HCT116 (cell line): ENCODE results near the gene PRKAG3. TPM values are rescaled to one million over a fixed set of nuclear protein-coding genes. Genes with fewer than 3 reads are reported as not detected.

Experiments
- ATAC-seq: fragments of 200-7000 bp; cut with Tn5 transposase; 2 replicates; pipeline ENCODE4 v1.9.1; 2020; ENCODE audit warnings: mild to moderate bottlenecking, moderate library complexity
- BruUV-seq: library from RNA; stranded (reverse); fragments of 400-500 nt; replicated peaks from 2 replicates; lab custom pipeline; 2021; lab: Mats Ljungman, UMichigan
- CTCF ChIA-PET: fragments of 300-600 bp; sonication (Branson Sonifier 250); formaldehyde crosslinking; loops from one replicate; lab custom pipeline; 2021; ENCODE audit warnings: antibody characterized with exemption; lab: Charles Lee
- POLR2A ChIA-PET: fragments of 300-600, 350-600 bp; sonication (Branson Sonifier 250); formaldehyde crosslinking; loops from one replicate; lab custom pipeline; 2021; ENCODE audit warnings: antibody characterized with exemption; lab: Charles Lee
- RAD21 ChIA-PET, 2 experiments: fragments of 300-600 bp; sonication (Branson Sonifier 250); formaldehyde crosslinking; loops; one replicate each; lab custom pipeline; 2023; ENCODE audit warnings: low total read pairs in 2 of 2; ENCODE audit not compliant: uncharacterized antibody in 2 of 2, unreplicated experiment in 2 of 2, low non-redundant PET in 1 of 2; lab: Charles Lee
- DNase-seq: peaks from one replicate; pipeline ENCODE4 v3.0.0-alpha.2; 2010; ENCODE audit warnings: low read depth, low spot score
- H2AFZ ChIP-seq: fragments of 200-600 bp; shearing (Covaris generic), sonication (generic); 2 replicates; pipeline ENCODE4 v1.6.1; 2017; ENCODE audit warnings: low read depth, mixed run types, mixed read lengths, antibody characterized with exemption, low read length; ENCODE audit not compliant: poor library complexity, severe bottlenecking
- H3K27ac ChIP-seq: 2 replicates; pipeline ENCODE4 v1.5.1; 2012; ENCODE audit warnings: low read depth, low read length
- H3K27me3 ChIP-seq: fragments of 200-600 bp; sonication (generic); 2 replicates; pipeline ENCODE4 v1.6.1; 2016; ENCODE audit warnings: mixed run types, low read length, mixed read lengths; ENCODE audit not compliant: insufficient read depth
- H3K36me3 ChIP-seq, 2 experiments: fragments of 200-500 bp in 1 of 2; fragments of 200-600 bp in 1 of 2; sonication (Bioruptor generic) in 1 of 2; sonication (generic) in 1 of 2; 2 replicates each; pipeline versions ENCODE4 v1.5.1 to v1.6.1; 2014 to 2016; ENCODE audit warnings: low read length in 2 of 2, inconsistent platforms in 1 of 2, mixed read lengths in 1 of 2, mixed run types in 1 of 2; ENCODE audit not compliant: insufficient read depth in 2 of 2, control insufficient read depth in 1 of 2
- H3K4me1 ChIP-seq, 2 experiments: fragments of 200-600 bp in 1 of 2; sonication (generic) in 1 of 2; 2 replicates each; pipeline versions ENCODE4 v1.5.1 to v1.6.1; 2012 to 2017; ENCODE audit warnings: low read length in 2 of 2, inconsistent platforms in 1 of 2, mild to moderate bottlenecking in 1 of 2, mixed read lengths in 1 of 2, mixed run types in 1 of 2, moderate library complexity in 1 of 2; ENCODE audit not compliant: insufficient read depth in 2 of 2, control insufficient read depth in 1 of 2
- H3K4me2 ChIP-seq: fragments of 200-600 bp; sonication (generic); 2 replicates; pipeline ENCODE4 v1.6.1; 2017; ENCODE audit warnings: mixed run types, low read length, mixed read lengths
- H3K4me3 ChIP-seq, 2 experiments: fragments of 200-600 bp in 1 of 2; sonication (generic) in 1 of 2; replicated peaks in 1 of 2; 2 replicates each; pipeline ENCODE4 v1.5.1; 2011 to 2016; ENCODE audit warnings: low read length in 2 of 2, control low read depth in 1 of 2, low read depth in 1 of 2, mild to moderate bottlenecking in 1 of 2, mixed read lengths in 1 of 2, mixed run types in 1 of 2
- H3K79me2 ChIP-seq: fragments of 200-600 bp; sonication (generic); 2 replicates; pipeline ENCODE4 v1.6.1; 2017; ENCODE audit warnings: mild to moderate bottlenecking, mixed run types, low read length, moderate library complexity, mixed read lengths; ENCODE audit not compliant: insufficient read depth
- H3K9ac ChIP-seq: fragments of 200-600 bp; sonication (generic); 2 replicates; pipeline ENCODE4 v1.6.1; 2016; ENCODE audit warnings: low read length, mixed read lengths
- H3K9me2 ChIP-seq: fragments of 200-600 bp; sonication (generic), shearing (Covaris generic); 2 replicates; pipeline ENCODE4 v1.6.1; 2017; ENCODE audit warnings: mixed run types, mild to moderate bottlenecking, moderate library complexity; ENCODE audit not compliant: insufficient read depth
- H3K9me3 ChIP-seq, 2 experiments: fragments of 200-500 bp in 1 of 2; fragments of 200-600 bp in 1 of 2; sonication (Bioruptor generic) in 1 of 2; sonication (generic) in 1 of 2; 2 replicates each; pipeline ENCODE4 v1.6.1; 2014 to 2017; ENCODE audit warnings: low read length in 2 of 2, mixed read lengths in 2 of 2, inconsistent platforms in 1 of 2, low read depth in 1 of 2, mild to moderate bottlenecking in 1 of 2, mixed run types in 1 of 2, moderate library complexity in 1 of 2; ENCODE audit not compliant: control insufficient read depth in 1 of 2, insufficient read depth in 1 of 2
- H4K20me1 ChIP-seq: fragments of 200-600 bp; sonication (generic), shearing (Covaris generic); 2 replicates; pipeline ENCODE4 v1.6.1; 2017; ENCODE audit warnings: mixed run types, mild to moderate bottlenecking, moderate library complexity; ENCODE audit not compliant: insufficient read depth
- ATF3 ChIP-seq: IDR thresholded peaks from 2 replicates; pipeline ENCODE4 v1.6.1; 2012
- CBX3 ChIP-seq: IDR thresholded peaks from 2 replicates; pipeline ENCODE4 v1.6.1; 2012; ENCODE audit warnings: low read depth
- CEBPB ChIP-seq: IDR thresholded peaks from 2 replicates; pipeline ENCODE4 v1.6.1; 2012; ENCODE audit warnings: low read depth
- EGR1 ChIP-seq: IDR thresholded peaks from 2 replicates; pipeline ENCODE4 v1.6.1; 2012; ENCODE audit warnings: low read depth
- ELF1 ChIP-seq: IDR thresholded peaks from 2 replicates; pipeline ENCODE4 v1.6.1; 2012; ENCODE audit warnings: low read depth, borderline replicate concordance
- EZH2 ChIP-seq: fragments of 200-600 bp; sonication (generic); IDR thresholded peaks from 2 replicates; pipeline ENCODE4 v1.6.1; 2017; ENCODE audit warnings: antibody characterized with exemption, mixed run types
- EZH2phosphoT487 ChIP-seq: fragments of 200-600 bp; IDR thresholded peaks from 2 replicates; pipeline ENCODE4 v1.6.1; 2018; ENCODE audit warnings: antibody characterized with exemption, borderline replicate concordance
- FOSL1 ChIP-seq: IDR thresholded peaks from 2 replicates; pipeline ENCODE4 v1.6.1; 2012; ENCODE audit warnings: low read depth
- POLR2A ChIP-seq: IDR thresholded peaks from 2 replicates; pipeline ENCODE4 v1.7.0; 2011; ENCODE audit warnings: borderline replicate concordance; ENCODE audit not compliant: insufficient read depth, insufficient read length; ENCODE audit errors: extremely low read depth
- POLR2AphosphoS5 ChIP-seq: IDR thresholded peaks from 2 replicates; pipeline ENCODE4 v1.6.1; 2011; ENCODE audit warnings: mild to moderate bottlenecking, low read depth, low read length, moderate library complexity
- RAD21 ChIP-seq: IDR thresholded peaks from 2 replicates; pipeline ENCODE4 v1.6.1; 2012; ENCODE audit warnings: low read depth, mild to moderate bottlenecking
- SIN3A ChIP-seq: IDR thresholded peaks from 2 replicates; pipeline ENCODE4 v1.6.1; 2012; ENCODE audit warnings: low read depth
- SP1 ChIP-seq: IDR thresholded peaks from 2 replicates; pipeline ENCODE4 v1.6.1; 2012; ENCODE audit warnings: low read depth
- TCF7L2 ChIP-seq: IDR thresholded peaks from 2 replicates; pipeline ENCODE4 v1.7.0; 2011; ENCODE audit warnings: borderline replicate concordance, inconsistent platforms; ENCODE audit not compliant: insufficient read depth, insufficient read length; ENCODE audit errors: extremely low read depth
- YY1 ChIP-seq: IDR thresholded peaks from 2 replicates; pipeline ENCODE4 v1.6.1; 2011; ENCODE audit warnings: low read length, low read depth, moderate library complexity, mild to moderate bottlenecking; ENCODE audit not compliant: insufficient replicate concordance; ENCODE audit errors: extremely low read depth
- ZBTB33 ChIP-seq: IDR thresholded peaks from 2 replicates; pipeline ENCODE4 v1.6.1; 2011; ENCODE audit warnings: mild to moderate bottlenecking, low read length, moderate library complexity; ENCODE audit not compliant: insufficient replicate concordance; ENCODE audit errors: extremely low read depth
- ZFX ChIP-seq: fragments of 450-650 bp; IDR thresholded peaks from 2 replicates; pipeline ENCODE4 v1.6.1; 2017
- ZNF274 ChIP-seq: fragments of 200-500 bp; sonication (Bioruptor generic); IDR thresholded peaks from 2 replicates; pipeline ENCODE4 v1.6.1; 2014; ENCODE audit warnings: mild to moderate bottlenecking, low read depth, low read length, inconsistent platforms
- intact Hi-C: fragments of 100-400 bp; cut with micrococcal nuclease; formaldehyde crosslinking; loops from 2 replicates; pipeline ENCODE4 v1.10.0; 2022
- total RNA-seq: library from RNA; stranded (reverse); gene quantifications from one replicate; pipeline ENCODE4 v1.2.1, GENCODE V29; 2021; ENCODE audit not compliant: unreplicated experiment
- TF ChIP-seq, protein P1 (sequence below): IDR thresholded peaks from 2 replicates; pipeline ENCODE4 v1.6.1; 2012

The PRKAG3 gene
- total RNA-seq, 1 experiment from 2014 or later = not detected

DNA sequence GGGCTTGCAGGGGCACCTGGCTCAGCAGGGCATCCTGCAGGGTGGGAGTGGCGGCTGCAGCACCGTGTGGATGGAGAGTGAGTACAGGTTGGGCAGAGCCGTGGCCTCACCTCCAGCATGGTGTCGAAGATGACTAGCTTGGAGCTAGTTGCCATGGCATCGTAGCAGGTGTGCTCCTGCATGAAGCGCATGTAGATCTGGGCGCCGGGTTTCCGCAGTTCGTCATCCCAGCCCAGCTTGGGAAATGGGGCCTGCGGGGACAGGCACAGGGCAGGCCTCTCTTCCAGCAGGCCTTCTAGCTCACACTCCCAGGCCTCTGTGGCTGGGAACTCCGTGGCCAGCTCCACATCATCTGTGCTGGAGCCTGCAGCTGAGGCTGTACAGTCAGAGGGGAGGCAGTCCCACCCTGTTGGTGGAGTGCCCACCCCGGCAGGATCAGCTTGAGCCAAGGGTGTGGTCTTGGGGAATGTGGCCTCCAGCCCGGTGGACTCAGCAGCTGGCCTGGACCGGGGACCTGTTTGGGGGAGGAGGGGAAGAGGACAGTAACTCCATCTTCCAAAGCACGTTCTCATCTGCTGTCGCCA, 1.6 kb downstream of the PRKAG3 start:
- Histone ChIP-seq H3K4me3 (no peak overlapping the region), H3K27ac (no peak overlapping the region), H3K9ac (no peak overlapping the region), H3K9me2 (no peaks in the 10 kb centered on the region), H3K36me3 (no peaks in the 10 kb centered on the region), H3K4me2 (no peak overlapping the region), H3K9me3 (no peaks in the 10 kb centered on the region), H3K79me2 (no peaks in the 10 kb centered on the region), H2AFZ (no peak overlapping the region), H3K27me3 (no peaks in the 10 kb centered on the region), H4K20me1 (no peaks in the 10 kb centered on the region), H3K4me1 (peaks cover 23 to 35% of the 10 kb centered on the region in 2 experiments)
- ATAC-seq (no peak), DNase-seq (no peak)
- intact Hi-C loops = no loop called here
- CTCF ChIA-PET = no interaction called here
- RAD21 ChIA-PET = no interaction called here
- BruUV-seq = no TSS peak
- no peak for TF ChIP-seq FOSL1
- TF ChIP-seq CBX3 = no peak
- TF ChIP-seq EGR1 = no peak
- no peak for TF ChIP-seq POLR2A
- no peak for TF ChIP-seq ATF3
- no peak for TF ChIP-seq SIN3A
- POLR2A ChIA-PET = no interaction called here

DNA sequence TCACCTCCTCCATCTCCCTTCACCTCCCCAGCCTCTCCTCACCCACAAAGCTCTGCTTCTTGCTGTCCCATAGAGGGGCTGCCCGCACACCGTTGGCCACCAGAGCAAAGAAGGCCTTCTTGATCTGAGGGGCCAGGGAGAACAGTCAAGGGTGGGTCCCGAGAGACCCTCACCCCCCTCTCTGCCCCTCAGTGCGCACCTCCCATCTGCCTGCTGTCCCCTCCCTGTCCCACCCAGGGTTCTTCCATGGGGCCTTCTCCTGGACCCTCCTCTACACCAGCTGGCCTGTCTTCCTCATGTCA, 3.2 kb downstream of the PRKAG3 start:
- no peak overlapping the region for H3K27ac ChIP-seq
- no TSS peak for BruUV-seq
- peaks cover 12 to 20% of the 10 kb centered on the region in 2 experiments for H3K4me1 ChIP-seq
- H3K9ac ChIP-seq = no peak overlapping the region
- H3K27me3 ChIP-seq = no peaks in the 10 kb centered on the region
- no peaks in the 10 kb centered on the region for H3K36me3 ChIP-seq
- ChIA-PET CTCF (no interaction called here), POLR2A (no interaction called here), RAD21 (no interaction called here)
- H3K9me2 ChIP-seq = no peaks in the 10 kb centered on the region
- H3K4me3 ChIP-seq = no peak overlapping the region
- intact Hi-C loops = no loop called here
- DNase-seq = no peak
- H4K20me1 ChIP-seq = no peaks in the 10 kb centered on the region
- no peaks in the 10 kb centered on the region for H3K79me2 ChIP-seq
- no peak overlapping the region for H2AFZ ChIP-seq
- no peak for ATAC-seq
- no peaks in the 10 kb centered on the region for H3K9me3 ChIP-seq
- H3K4me2 ChIP-seq = no peak overlapping the region
- no peak for TF ChIP-seq EZH2
- TF ChIP-seq EZH2phosphoT487 = no peak
- no peak for TF ChIP-seq ZBTB33
- TF ChIP-seq YY1 = no peak
- no peak for TF ChIP-seq ZFX
- no peak for TF ChIP-seq SIN3A
- no peak for TF ChIP-seq RAD21
- TF ChIP-seq POLR2AphosphoS5 = no peak
- TF ChIP-seq CBX3 = no peak
- TF ChIP-seq TCF7L2 = no peak
- no peak for TF ChIP-seq ELF1
- TF ChIP-seq EGR1 = no peak
- TF ChIP-seq ATF3 = no peak
- TF ChIP-seq POLR2A = no peak
- TF ChIP-seq, protein P1, sequence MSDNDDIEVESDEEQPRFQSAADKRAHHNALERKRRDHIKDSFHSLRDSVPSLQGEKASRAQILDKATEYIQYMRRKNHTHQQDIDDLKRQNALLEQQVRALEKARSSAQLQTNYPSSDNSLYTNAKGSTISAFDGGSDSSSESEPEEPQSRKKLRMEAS = no peak
- no peak for TF ChIP-seq FOSL1
- TF ChIP-seq CEBPB = no peak
- no peak for TF ChIP-seq SP1
- TF ChIP-seq ZNF274 = no peak
